HG03469 (cell line): ENCODE data around the gene SLC16A8.
"Not testable (repeated sequence)": the region's sequence is repeated elsewhere in the genome, so short reads cannot be mapped to it uniquely, and the experiment has no call there.

Experiments
- ATAC-seq: cut with Tn5 transposase; IDR thresholded peaks from one replicate; pipeline ENCODE4 v1.9.1; 2021; ENCODE audit warnings: mild to moderate bottlenecking, moderate library complexity, moderate number of reproducible peaks; ENCODE audit not compliant: unreplicated experiment

The SLC16A8 gene

GRCh38 chr22:38088629-38089473 is 4.9 kb upstream of the SLC16A8 start:
- ATAC-seq: no peak

GRCh38 chr22:38087855-38088254 is 3.9 kb upstream of the SLC16A8 start:
- ATAC-seq: no peak

DNA sequence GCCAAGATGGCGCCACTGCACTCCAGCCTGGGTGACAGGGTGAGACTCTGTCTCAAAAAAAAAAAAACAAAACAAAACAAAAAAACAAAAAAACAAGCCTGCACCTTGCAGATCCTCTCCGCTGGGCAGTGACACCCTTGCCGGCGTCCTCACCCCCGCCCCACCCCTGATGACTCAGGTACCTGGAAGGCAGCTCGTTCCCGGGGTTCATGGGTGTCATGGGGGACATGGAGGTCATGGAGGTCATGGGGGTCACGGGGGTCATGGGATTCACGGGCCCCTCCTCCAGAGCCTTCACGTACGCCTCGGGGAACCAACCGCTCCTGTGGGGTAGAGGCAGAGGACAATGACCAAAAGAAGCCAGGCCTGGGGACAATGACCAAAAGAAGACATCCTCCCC is 3.0 kb upstream of the SLC16A8 start:
- no peak for ATAC-seq

GRCh38 chr22:38086001-38086845 is 2.2 kb upstream of the SLC16A8 start:
- ATAC-seq: no peak

DNA sequence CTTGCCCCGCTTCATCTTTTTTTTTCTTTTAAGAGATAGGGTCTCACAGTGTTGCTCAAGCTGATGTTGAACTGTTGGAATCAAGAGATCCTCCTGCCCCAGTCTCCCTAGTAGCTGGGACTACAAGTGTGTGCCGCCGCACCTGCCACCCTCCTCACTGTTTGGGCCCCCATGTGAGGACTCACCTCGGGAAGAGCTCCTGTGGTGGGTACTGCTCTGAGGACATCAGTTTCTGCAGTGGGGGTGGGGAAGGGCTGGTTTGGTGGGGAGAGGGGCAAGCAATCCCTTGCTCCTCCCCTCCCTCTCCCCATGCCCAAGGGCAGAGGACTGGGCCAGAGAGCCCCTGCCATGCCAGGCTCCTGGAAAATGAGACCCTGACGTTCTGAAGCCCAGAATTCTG is 1.5 kb upstream of the SLC16A8 start:
- no peak for ATAC-seq

- ATAC-seq: no peak
Measured at GRCh38 chr22:38085056-38085455, 1.1 kb upstream of the SLC16A8 start.

DNA sequence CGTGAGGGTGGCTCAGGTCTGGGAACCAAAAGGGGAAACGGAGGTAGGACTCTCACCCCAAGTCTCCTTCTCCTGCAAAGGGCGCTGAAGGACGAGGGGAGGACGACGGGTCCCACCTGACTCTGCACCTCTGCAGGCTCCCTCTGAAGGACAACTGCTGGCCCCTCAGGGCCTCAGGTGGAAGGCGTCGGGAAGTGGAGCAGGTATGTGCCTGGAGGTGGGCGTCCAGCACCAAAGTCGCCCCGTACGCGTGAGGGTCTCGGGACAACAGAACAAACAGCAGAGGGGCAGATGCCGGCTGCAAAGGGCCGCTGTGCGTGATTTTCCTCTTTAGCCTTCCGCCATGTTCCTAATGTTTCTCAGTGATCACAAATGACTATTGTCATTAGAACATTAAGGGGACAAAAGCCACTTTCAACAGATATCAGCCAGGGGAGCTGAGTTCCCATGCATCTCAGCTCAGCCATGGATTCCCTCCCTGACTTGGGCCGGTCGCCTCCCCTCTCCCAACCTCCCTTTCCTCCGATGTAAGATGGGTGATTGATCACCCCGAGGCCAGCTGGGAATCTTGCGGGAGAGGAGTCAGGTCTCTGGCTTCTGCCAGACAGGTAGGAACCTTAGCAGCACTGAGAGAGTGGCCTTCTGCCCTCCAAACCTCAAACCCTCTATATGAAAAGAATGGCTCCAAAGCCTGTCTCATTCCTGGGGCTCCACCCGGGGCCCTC is 836 bp downstream of the SLC16A8 start:
- ATAC-seq: no peak

GRCh38 chr22:38081941-38082828 is 1.8 kb downstream of the SLC16A8 start:
- ATAC-seq: no peak

DNA sequence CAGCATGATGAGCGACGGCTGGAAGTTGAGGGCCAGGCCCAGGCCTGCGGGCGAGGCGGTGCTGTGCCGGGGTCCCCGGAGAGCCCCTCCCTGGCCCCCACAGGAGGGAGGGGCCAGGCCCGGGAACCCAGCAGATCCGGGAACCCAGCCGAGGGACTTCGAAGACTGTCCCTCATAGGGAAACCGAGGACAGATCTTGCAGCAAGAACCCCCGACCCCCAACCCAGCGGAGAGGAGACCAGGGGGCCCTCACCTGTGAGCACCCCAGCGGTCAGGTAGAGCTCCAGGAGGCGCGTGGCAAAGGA is 2.4 kb downstream of the SLC16A8 start:
- ATAC-seq: no peak

DNA sequence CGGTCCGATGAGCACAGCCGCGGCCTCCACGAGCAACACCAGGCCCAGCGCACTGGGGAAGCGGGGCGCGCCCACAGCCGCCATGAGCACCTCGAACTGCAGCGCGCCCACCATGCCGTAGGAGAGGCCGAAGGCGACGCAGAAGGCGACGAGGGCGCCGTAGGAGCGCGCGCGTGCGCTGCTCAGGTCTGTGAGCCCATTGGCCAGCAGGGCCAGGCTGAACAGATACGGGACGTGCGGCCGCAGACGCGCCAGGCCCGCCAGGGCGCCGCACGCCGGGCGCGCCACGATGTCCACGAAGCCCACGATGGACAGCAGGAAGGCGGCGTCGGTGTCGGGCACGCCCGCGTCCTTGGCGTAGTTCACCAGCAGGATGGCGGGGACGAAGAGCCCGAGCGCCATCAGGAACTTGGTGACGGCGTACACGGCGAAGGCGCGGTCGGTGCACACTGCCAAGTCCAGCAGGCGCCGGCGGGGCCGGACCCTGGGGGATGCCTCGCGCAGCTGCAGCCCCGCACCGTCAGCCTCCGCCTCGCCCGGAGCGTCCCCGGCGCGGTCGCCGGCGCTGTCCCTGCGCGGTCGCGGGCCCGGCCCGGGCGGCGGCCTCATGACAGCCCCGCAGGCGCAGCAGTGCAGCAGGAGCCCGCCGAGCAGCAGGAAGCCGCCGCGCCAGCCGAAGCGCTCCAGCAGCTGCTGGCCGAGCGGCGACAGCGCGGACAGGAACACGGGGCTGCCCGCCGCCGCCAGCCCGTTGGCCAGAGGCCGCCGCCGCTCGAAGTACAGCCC is 2.9 kb downstream of the SLC16A8 start:
- ATAC-seq: no peak

GRCh38 chr22:38080474-38080849 is 3.5 kb downstream of the SLC16A8 start:
- no peak for ATAC-seq

DNA sequence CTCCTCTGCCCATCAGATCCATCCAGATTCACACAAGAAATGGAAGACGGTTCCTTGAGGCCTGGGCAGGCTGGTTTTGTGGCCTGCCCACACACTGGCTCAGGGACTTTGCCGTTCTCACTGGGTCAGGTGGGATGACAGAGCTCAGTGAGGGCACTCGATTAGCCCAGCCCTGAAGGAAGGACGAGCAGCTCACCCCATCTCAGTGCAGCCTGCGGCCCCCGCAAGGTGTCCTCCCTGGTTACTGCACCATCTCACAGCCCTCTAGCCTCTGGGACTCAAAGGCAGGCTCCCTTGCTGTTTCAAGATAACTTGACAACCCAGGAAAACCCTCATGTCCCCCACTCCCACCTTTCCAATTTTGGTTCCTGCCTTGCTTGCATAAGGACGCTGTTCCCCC is 4.2 kb downstream of the SLC16A8 start:
- ATAC-seq: no peak

- not testable (repeated sequence) for ATAC-seq
Measured at GRCh38 chr22:38079208-38079607, 4.8 kb downstream of the SLC16A8 start.

GRCh38 chr22:38078046-38078840 is 5.7 kb downstream of the SLC16A8 start:
- ATAC-seq: no peak

DNA sequence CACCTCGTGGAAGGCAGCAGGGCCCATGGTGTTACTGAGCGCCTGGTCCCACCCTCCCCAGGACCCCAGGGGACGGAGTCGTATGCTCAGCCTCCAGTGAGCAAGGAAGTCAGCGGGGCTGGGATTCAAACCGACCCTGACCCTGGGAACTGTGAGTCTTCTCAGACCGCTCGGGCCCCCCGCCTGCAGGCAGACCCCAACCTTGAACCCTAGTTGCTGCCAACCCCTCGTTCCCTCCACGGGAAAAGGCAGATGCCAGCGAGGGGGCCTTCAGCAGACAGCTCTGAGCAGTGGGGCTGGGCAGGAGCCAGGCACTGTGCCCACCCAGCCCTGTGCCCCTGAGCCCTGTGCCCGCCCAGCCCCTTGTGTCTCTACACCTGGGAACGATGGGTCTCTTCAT is 6.4 kb downstream of the SLC16A8 start:
- ATAC-seq: no peak

DNA sequence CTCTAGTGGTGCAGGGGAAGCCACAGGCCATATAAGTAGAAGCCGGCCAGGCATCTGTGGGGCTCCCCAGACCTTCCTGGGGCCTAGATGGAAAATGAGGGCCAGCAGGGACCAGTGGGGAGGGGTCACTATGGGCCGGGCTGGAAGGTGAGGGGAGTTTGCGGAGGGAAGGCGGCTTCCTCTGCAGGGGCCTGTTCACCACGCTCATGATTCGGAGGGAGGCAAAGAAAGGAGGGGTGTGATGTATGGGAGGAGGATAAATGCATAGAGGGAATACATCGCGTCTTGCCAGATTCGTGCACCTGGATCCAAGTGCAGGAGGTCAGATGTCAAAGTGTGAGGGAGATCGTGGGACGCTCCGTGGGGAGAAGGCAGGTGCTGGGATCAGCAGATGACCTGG is 6.9 kb downstream of the SLC16A8 start:
- no peak for ATAC-seq

DNA sequence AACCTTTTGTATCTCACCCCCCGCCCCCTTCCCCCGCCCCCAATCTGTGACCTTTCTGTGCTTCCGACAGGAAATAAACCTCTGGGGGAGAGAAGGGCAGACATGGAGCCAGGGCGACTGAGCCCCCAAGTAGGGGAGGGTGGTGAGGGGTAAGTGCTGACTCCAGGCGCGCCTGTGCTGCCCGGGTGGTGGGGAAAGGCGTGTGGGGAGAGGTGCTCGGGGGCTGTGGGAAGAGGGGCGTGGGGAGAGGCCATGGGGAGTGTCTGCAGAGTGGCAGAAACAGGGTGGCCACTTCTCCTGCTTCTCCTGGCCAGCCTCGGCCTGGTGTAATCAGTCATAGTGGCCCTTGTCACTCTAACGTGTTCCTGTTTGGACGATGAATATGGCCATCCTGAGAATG is 8.0 kb downstream of the SLC16A8 start:
- no peak for ATAC-seq

GRCh38 chr22:38075105-38075825 is 8.7 kb downstream of the SLC16A8 start:
- no peak for ATAC-seq
